GM18499 (cell line): ENCODE results near the gene SFXN5.
A peak's percentile ranks its signal among the peaks of the same experiment; 100 is the strongest.
"Not testable (repeated sequence)": the region's sequence is repeated elsewhere in the genome, so short reads cannot be mapped to it uniquely, and the experiment has no call there.

Experiments used
- ATAC-seq: cut with Tn5 transposase; IDR thresholded peaks from one replicate; pipeline ENCODE4 v1.9.1; 2021; ENCODE audit warnings: moderate number of reproducible peaks; ENCODE audit not compliant: insufficient read depth, unreplicated experiment

The SFXN5 gene

GRCh38 chr2:72915907-72916742, 155.4 kb downstream of the SFXN5 start:
- no peak for ATAC-seq

GRCh38 chr2:72915320-72915906, 156.1 kb downstream of the SFXN5 start:
- no peak for ATAC-seq

GRCh38 chr2:72914589-72915319, 156.8 kb downstream of the SFXN5 start:
- no peak for ATAC-seq

GRCh38 chr2:72914206-72914559, 157.3 kb downstream of the SFXN5 start:
- ATAC-seq: no peak

GRCh38 chr2:72913486-72914205, 157.9 kb downstream of the SFXN5 start:
- no peak for ATAC-seq

- ATAC-seq: no peak
Observed at GRCh38 chr2:72911256-72911655, 160.3 kb downstream of the SFXN5 start.

- ATAC-seq: no peak
Observed at GRCh38 chr2:72908741-72909140, 162.8 kb downstream of the SFXN5 start.

- not testable (repeated sequence) for ATAC-seq
Observed at GRCh38 chr2:72907369-72907768, 164.1 kb downstream of the SFXN5 start.

- ATAC-seq: no peak
Observed at GRCh38 chr2:72901426-72901825, 170.1 kb downstream of the SFXN5 start.

- no peak for ATAC-seq
Observed at GRCh38 chr2:72900191-72900825, 171.2 kb downstream of the SFXN5 start.

GRCh38 chr2:72898585-72898906, 173.0 kb downstream of the SFXN5 start:
- ATAC-seq: no peak

- ATAC-seq: no peak
Observed at GRCh38 chr2:72897785-72898584, 173.5 kb downstream of the SFXN5 start.

- no peak for ATAC-seq
Observed at GRCh38 chr2:72896446-72896845, 175.1 kb downstream of the SFXN5 start.

- no peak for ATAC-seq
Observed at GRCh38 chr2:72895759-72896281, 175.7 kb downstream of the SFXN5 start.

GRCh38 chr2:72895154-72895553, 176.4 kb downstream of the SFXN5 start:
- no peak for ATAC-seq

GRCh38 chr2:72894514-72894913, 177.0 kb downstream of the SFXN5 start:
- no peak for ATAC-seq

GRCh38 chr2:72893594-72894319, 177.8 kb downstream of the SFXN5 start:
- peak; percentile 59 for ATAC-seq

- ATAC-seq: no peak
Observed at GRCh38 chr2:72892506-72893173, 178.9 kb downstream of the SFXN5 start.
